Panc1 (cell line): ENCODE data around the gene POU6F1. TPM values are rescaled to one million over a fixed set of nuclear protein-coding genes. Genes with fewer than 3 reads are reported as not detected.

Experiments
- ATAC-seq: fragments of 200-7000 bp; cut with Tn5 transposase; 2 replicates; pipeline ENCODE4 v1.9.1; 2020; ENCODE audit warnings: mild to moderate bottlenecking, moderate library complexity
- Bru-seq: library from RNA; stranded (reverse); fragments of 400-500 nt; gene quantifications from one replicate; lab custom pipeline; 2021; lab: Mats Ljungman, UMichigan
- BruChase-seq, 2 experiments: library from RNA; stranded (reverse); fragments of 400-500 nt; gene quantifications; one replicate each; lab custom pipeline; 2021; lab: Mats Ljungman, UMichigan
- BruUV-seq: library from RNA; stranded (reverse); fragments of 400-500 nt; replicated peaks from 2 replicates; lab custom pipeline; 2021; lab: Mats Ljungman, UMichigan
- CTCF ChIA-PET: fragments of 300-600 bp; sonication (Branson Sonifier 250); formaldehyde crosslinking; loops from one replicate; lab custom pipeline; 2022; ENCODE audit warnings: antibody characterized with exemption; lab: Charles Lee
- POLR2A ChIA-PET: fragments of 300-600 bp; sonication (Branson Sonifier 250); formaldehyde crosslinking; loops from one replicate; lab custom pipeline; 2022; ENCODE audit warnings: antibody characterized with exemption; lab: Charles Lee
- DNase-seq: peaks from one replicate; pipeline ENCODE4 v3.0.0-alpha.2; 2010; ENCODE audit warnings: low read depth, low spot score
- H3K27ac ChIP-seq: 2 replicates; pipeline ENCODE4 v1.5.1; 2011; ENCODE audit warnings: mild to moderate bottlenecking, low read length, inconsistent platforms
- H3K27me3 ChIP-seq: fragments of 200-500 bp; sonication (Bioruptor generic); 2 replicates; pipeline ENCODE4 v1.6.0; 2014; ENCODE audit warnings: low read length, inconsistent platforms; ENCODE audit not compliant: control insufficient read depth, insufficient read depth
- H3K36me3 ChIP-seq: fragments of 200-500 bp; sonication (Bioruptor generic); 2 replicates; pipeline ENCODE4 v1.5.1; 2014; ENCODE audit warnings: inconsistent platforms, mild to moderate bottlenecking, low read length, moderate library complexity; ENCODE audit not compliant: control insufficient read depth, insufficient read depth
- H3K4me1 ChIP-seq: 2 replicates; pipeline ENCODE4 v1.5.1; 2011; ENCODE audit warnings: inconsistent platforms, mild to moderate bottlenecking, low read length, moderate library complexity; ENCODE audit not compliant: control insufficient read depth, insufficient read depth
- H3K4me3 ChIP-seq, 2 experiments: 2 replicates each; pipeline ENCODE4 v1.5.1; 2011 to 2012; ENCODE audit warnings: low read depth in 2 of 2, low read length in 2 of 2, mild to moderate bottlenecking in 2 of 2, inconsistent platforms in 1 of 2, moderate library complexity in 1 of 2
- H3K9me3 ChIP-seq: fragments of 200-500 bp; sonication (Bioruptor generic); 2 replicates; pipeline ENCODE4 v1.5.1; 2014; ENCODE audit warnings: low read depth, mild to moderate bottlenecking, inconsistent platforms, low read length, moderate library complexity; ENCODE audit not compliant: control insufficient read depth, insufficient read depth
- CTCF ChIP-seq: fragments of 450-650 bp; IDR thresholded peaks from 2 replicates; pipeline ENCODE4 v1.5.1; 2017; ENCODE audit warnings: mild to moderate bottlenecking
- POLR2AphosphoS5 ChIP-seq: IDR thresholded peaks from 2 replicates; pipeline ENCODE4 v1.6.1; 2012; ENCODE audit warnings: mild to moderate bottlenecking, low read depth, low read length, moderate library complexity
- SIN3A ChIP-seq: IDR thresholded peaks from 2 replicates; pipeline ENCODE4 v1.6.1; 2012; ENCODE audit warnings: low read depth, mild to moderate bottlenecking, low read length, moderate library complexity, borderline replicate concordance; ENCODE audit not compliant: insufficient read depth
- TCF7L2 ChIP-seq: IDR thresholded peaks from 2 replicates; pipeline ENCODE4 v1.6.1; 2011; ENCODE audit warnings: mild to moderate bottlenecking, low read depth, low read length, inconsistent platforms
- in situ Hi-C: cut with HindIII; loops from 2 replicates; pipeline ENCODE4 v1.10.0; 2016; ENCODE audit warnings: low sequenced_read_pairs, low pct_unique_long_range_greater_than_20kb
- intact Hi-C: fragments of 100-400 bp; cut with micrococcal nuclease; formaldehyde crosslinking; loops from one replicate; pipeline ENCODE4 v1.10.0; 2022; ENCODE audit not compliant: unreplicated experiment
- long read RNA-seq: library from polyadenylated mRNA; unstranded; transcript quantifications from one replicate; pipeline ENCODE4 v2.0.0, GENCODE V29; 2021; ENCODE audit not compliant: unreplicated experiment
- polyA plus RNA-seq: library from polyadenylated mRNA; unstranded; fragments of >200 nt; gene quantifications from one replicate; pipeline ENCODE4 v1.2.1, GENCODE V29; 2012; ENCODE audit warnings: missing spikeins; ENCODE audit not compliant: insufficient read length
- total RNA-seq: library from RNA; stranded (reverse); gene quantifications from one replicate; pipeline ENCODE4 v1.2.1, GENCODE V29; 2021; ENCODE audit not compliant: unreplicated experiment
- TF ChIP-seq, protein P1 (sequence below), 2 experiments: IDR thresholded peaks; 2 replicates each; pipeline ENCODE4 v1.6.1; 2011 to 2012; ENCODE audit warnings: low read depth in 2 of 2, control low read depth in 1 of 2, low read length in 1 of 2, mild to moderate bottlenecking in 1 of 2, moderate library complexity in 1 of 2; ENCODE audit not compliant: insufficient read depth in 1 of 2

Gene POU6F1, protein sequence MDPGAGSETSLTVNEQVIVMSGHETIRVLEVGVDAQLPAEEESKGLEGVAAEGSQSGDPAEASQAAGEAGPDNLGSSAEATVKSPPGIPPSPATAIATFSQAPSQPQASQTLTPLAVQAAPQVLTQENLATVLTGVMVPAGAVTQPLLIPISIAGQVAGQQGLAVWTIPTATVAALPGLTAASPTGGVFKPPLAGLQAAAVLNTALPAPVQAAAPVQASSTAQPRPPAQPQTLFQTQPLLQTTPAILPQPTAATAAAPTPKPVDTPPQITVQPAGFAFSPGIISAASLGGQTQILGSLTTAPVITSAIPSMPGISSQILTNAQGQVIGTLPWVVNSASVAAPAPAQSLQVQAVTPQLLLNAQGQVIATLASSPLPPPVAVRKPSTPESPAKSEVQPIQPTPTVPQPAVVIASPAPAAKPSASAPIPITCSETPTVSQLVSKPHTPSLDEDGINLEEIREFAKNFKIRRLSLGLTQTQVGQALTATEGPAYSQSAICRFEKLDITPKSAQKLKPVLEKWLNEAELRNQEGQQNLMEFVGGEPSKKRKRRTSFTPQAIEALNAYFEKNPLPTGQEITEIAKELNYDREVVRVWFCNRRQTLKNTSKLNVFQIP
- total RNA-seq (3.1 TPM), Bru-seq, nascent RNA (percentile 40 among the genes with signal in this experiment), BruChase-seq, experiment 1, labeled RNA remaining after a 2-hour chase (percentile 45 among the genes with signal in this experiment), BruChase-seq, experiment 2, labeled RNA remaining after a 6-hour chase (percentile 46 among the genes with signal in this experiment)
- polyA plus RNA-seq: 2.1 TPM
- long read RNA-seq, partial matches to known transcripts: 0 of 2 reads
- long read RNA-seq, other reads (novel, unspliced or antisense): 2 of 2 reads

DNA sequence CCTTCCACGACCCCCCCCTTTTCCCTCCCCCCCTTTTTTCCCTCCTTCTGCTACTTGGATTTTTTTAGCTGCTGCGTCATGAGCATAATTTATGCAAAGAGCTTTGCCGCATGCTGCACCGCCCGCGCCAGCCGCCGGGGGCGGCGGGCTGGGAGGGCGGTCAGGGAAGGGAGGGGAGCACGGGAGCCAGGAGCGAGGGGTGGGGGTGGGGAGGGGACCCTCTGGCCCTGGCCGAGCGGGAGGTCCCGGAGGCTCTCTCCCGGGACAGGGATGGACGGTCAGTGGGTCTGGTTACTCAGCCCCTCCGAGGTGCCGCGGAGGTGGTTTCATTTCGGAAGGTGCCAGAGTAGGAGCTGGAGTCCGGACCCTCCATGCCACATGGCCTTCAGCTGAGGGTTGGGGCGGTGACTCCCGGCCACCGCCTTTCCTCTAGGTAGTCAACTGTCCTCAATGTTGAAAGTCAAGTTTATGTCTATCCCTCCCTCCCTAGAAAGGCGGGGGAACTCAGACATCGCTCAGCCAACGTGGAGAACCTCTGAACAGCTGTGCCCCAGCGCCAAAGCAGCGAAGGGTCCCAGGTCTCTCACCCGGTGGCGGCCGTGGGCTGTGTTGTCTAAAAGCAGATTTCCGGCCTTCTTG lies at the start of gene POU6F1:
TSS of gene POU6F1 (minus strand) at position 95 of the 639 bp plus-strand sequence. CDS start 11,226 bp downstream, outside the sequence.
- DNase-seq: peak; percentile 25
- H3K9me3 ChIP-seq: no peaks in the 10 kb centered on the region
- ChIA-PET CTCF (interaction anchor here (0.6 to 1.5 kb wide), 6 partner anchors 12 to 803 kb away, joined by 7 to 12 read pairs (median 8); no protein-coding TSS in a partner anchor), POLR2A (interaction anchor here (0.6 to 1.3 kb wide), 3 partner anchors 14 to 344 kb away, joined by 3 to 6 read pairs (median 3); no protein-coding TSS in a partner anchor)
- H3K27ac ChIP-seq: peak within 1 kb of the TSS; percentile 85
- intact Hi-C loops (loop anchor here (5.0 kb wide), 1 partner anchor 136 kb away; the partner anchor contains the start of gene CSRNP2), in situ Hi-C loops (no loop called here)
- ATAC-seq: peak; percentile 91
- H3K27me3 ChIP-seq: no peaks in the 10 kb centered on the region
- BruUV-seq: no TSS peak
- TF ChIP-seq, protein P1, sequence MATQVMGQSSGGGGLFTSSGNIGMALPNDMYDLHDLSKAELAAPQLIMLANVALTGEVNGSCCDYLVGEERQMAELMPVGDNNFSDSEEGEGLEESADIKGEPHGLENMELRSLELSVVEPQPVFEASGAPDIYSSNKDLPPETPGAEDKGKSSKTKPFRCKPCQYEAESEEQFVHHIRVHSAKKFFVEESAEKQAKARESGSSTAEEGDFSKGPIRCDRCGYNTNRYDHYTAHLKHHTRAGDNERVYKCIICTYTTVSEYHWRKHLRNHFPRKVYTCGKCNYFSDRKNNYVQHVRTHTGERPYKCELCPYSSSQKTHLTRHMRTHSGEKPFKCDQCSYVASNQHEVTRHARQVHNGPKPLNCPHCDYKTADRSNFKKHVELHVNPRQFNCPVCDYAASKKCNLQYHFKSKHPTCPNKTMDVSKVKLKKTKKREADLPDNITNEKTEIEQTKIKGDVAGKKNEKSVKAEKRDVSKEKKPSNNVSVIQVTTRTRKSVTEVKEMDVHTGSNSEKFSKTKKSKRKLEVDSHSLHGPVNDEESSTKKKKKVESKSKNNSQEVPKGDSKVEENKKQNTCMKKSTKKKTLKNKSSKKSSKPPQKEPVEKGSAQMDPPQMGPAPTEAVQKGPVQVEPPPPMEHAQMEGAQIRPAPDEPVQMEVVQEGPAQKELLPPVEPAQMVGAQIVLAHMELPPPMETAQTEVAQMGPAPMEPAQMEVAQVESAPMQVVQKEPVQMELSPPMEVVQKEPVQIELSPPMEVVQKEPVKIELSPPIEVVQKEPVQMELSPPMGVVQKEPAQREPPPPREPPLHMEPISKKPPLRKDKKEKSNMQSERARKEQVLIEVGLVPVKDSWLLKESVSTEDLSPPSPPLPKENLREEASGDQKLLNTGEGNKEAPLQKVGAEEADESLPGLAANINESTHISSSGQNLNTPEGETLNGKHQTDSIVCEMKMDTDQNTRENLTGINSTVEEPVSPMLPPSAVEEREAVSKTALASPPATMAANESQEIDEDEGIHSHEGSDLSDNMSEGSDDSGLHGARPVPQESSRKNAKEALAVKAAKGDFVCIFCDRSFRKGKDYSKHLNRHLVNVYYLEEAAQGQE (IDR thresholded peaks at IDR 0.05; ENCODE audit: insufficient read depth in 1 of 2, low read depth in 2 of 2, low read length in 1 of 2): no peak
- peak; percentile 58; the same call in 1 of the 2 replicates for TF ChIP-seq CTCF
- peak within 1 kb of the TSS; percentile 52 to 85 for H3K4me3 ChIP-seq
- peaks cover 14% of the 10 kb centered on the region for H3K4me1 ChIP-seq
- H3K36me3 ChIP-seq: no peaks in the 10 kb centered on the region

DNA sequence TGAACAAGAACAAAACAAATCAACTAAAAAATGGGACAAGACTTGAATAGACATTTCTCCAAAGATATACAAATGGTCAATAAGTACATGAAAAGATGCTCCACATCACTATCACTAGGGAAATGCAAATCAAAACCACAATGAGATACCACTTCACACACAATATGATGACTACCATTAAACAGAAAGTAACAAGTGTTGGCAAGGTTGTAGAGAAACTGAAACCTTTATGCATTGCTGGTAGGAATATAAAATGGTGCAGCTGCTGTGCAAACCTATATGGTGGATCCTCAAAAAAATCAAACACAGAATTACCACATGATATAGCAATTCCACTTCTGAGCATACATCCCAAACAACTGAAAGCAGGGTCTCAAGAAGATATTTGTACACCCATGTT lies 47.2 kb upstream of the POU6F1 start:
- Histone ChIP-seq H3K4me3 (no peak overlapping the region), H3K27ac (no peak overlapping the region), H3K4me1 (no peaks in the 10 kb centered on the region), H3K9me3 (no peaks in the 10 kb centered on the region), H3K27me3 (no peaks in the 10 kb centered on the region), H3K36me3 (no peaks in the 10 kb centered on the region)
- DNase-seq (no peak), ATAC-seq (no peak)
- CTCF ChIA-PET: no interaction called here
- in situ Hi-C loops (no loop called here), intact Hi-C loops (loop anchor here (5.0 kb wide), 1 partner anchor 77 kb away; no protein-coding TSS in a partner anchor)
- POLR2A ChIA-PET: no interaction called here
- BruUV-seq: no TSS peak
- TF ChIP-seq CTCF: no peak
- TF ChIP-seq POLR2AphosphoS5: no peak
- TF ChIP-seq SIN3A: no peak
- no peak for TF ChIP-seq TCF7L2
- TF ChIP-seq, protein P1 (IDR thresholded peaks at IDR 0.05; ENCODE audit: insufficient read depth in 1 of 2, low read depth in 2 of 2, low read length in 1 of 2): no peak
